ENCODE results near the gene SYNGAP1.
"Not testable (repeated sequence)": the region's sequence is repeated elsewhere in the genome, so short reads cannot be mapped to it uniquely, and the experiment has no call there.

The SYNGAP1 gene

DNA sequence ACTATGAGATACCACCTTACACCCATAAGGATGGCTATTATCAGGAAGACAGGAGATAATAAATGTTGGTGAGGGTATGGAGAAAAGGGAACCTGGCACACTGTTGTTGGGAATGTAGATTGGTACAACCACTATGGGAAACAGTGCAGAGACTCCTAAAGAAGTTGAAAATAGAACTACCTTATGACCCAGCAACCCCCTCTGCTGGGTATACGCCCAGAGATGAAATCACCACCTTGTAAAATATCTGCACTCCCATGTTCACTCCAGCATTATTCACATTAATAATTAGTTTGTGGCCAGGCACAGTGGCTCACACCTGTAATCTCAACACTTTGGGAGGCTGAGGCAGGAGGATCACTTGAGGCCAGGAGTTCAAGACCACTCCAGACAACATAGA is 61.3 kb downstream of the SYNGAP1 start:
- Histone ChIP-seq H3K9ac (ENCODE audit: low read depth, low read length) (no peak overlapping the region), H3K36me3 (ENCODE audit: insufficient read depth, low read length) (no peaks in the 10 kb centered on the region), H3K4me1 (ENCODE audit: insufficient read depth, low read length) (no peaks in the 10 kb centered on the region), H3K9me3 (ENCODE audit: control insufficient read depth, insufficient read depth, low read length) (no peaks in the 10 kb centered on the region)

DNA sequence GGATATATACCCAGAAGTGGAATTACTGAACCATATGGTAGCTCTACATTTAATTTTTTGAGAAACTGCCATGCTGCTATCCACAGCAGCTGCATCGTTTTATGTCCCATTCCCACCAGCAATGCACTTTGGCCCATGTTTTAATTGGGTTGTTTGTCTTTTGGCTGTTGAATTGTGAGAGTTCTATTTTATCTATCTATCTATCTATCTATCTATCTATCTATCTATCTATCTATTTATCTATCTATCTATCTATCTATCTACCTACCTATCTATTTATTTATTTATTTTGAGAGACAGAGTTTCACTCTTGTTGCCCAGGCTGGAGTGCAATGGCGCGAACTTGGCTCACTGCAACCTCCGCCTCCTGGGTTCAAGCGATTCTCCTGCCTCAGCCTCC is 62.8 kb downstream of the SYNGAP1 start:
- H3K36me3 ChIP-seq (ENCODE audit: insufficient read depth, low read length); H3K9me3 ChIP-seq (ENCODE audit: control insufficient read depth, insufficient read depth, low read length); H3K9ac ChIP-seq (ENCODE audit: low read depth, low read length); H3K4me1 ChIP-seq (ENCODE audit: insufficient read depth, low read length): not testable (repeated sequence)

DNA sequence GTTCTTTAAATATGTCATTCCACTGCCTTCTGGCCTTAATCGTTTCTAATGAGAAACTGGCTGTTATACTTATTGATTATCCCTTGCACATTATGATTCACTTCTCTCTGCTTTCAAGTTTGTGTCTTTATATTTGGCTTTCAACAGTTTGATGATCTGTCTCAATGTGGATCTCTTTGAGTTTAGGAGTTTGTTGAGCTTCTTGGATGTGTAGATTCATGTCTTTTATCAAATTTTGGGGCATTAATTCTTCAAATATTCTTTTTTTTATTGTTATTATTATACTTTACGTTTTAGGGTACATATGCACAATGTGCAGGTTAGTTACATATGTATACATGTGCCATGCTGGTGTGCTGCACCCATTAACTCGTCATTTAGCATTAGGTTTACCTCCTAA is 63.8 kb downstream of the SYNGAP1 start:
- no peak overlapping the region for H3K9ac ChIP-seq (ENCODE audit: low read depth, low read length)
- H3K9me3 ChIP-seq (ENCODE audit: control insufficient read depth, insufficient read depth, low read length): no peaks in the 10 kb centered on the region
- H3K36me3 ChIP-seq (ENCODE audit: insufficient read depth, low read length): no peaks in the 10 kb centered on the region
- H3K4me1 ChIP-seq (ENCODE audit: insufficient read depth, low read length): no peaks in the 10 kb centered on the region

DNA sequence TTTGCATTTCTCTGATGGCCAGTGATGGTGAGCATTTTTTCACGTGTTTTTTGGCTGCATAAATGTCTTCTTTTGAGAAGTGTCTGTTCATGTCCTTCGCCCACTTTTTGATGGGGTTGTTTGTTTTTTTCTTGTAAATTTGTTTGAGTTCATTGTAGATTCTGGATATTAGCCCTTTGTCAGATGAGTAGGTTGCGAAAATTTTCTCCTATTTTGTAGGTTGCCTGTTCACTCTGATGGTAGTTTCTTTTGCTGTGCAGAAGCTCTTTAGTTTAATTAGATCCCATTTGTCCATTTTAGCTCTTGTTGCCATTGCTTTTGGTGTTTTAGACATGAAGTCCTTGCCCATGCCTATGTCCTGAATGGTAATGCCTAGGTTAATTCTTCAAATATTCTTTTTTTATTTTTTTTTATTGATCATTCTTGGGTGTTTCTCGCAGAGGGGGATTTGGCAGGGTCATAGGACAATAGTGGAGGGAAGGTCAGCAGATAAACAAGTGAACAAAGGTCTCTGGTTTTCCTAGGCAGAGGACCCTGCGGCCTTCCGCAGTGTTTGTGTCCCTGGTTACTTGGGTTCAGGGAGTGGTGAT is 64.9 kb downstream of the SYNGAP1 start:
- H3K4me1 ChIP-seq (ENCODE audit: insufficient read depth, low read length); H3K9me3 ChIP-seq (ENCODE audit: control insufficient read depth, insufficient read depth, low read length); H3K36me3 ChIP-seq (ENCODE audit: insufficient read depth, low read length); H3K9ac ChIP-seq (ENCODE audit: low read depth, low read length): not testable (repeated sequence)

DNA sequence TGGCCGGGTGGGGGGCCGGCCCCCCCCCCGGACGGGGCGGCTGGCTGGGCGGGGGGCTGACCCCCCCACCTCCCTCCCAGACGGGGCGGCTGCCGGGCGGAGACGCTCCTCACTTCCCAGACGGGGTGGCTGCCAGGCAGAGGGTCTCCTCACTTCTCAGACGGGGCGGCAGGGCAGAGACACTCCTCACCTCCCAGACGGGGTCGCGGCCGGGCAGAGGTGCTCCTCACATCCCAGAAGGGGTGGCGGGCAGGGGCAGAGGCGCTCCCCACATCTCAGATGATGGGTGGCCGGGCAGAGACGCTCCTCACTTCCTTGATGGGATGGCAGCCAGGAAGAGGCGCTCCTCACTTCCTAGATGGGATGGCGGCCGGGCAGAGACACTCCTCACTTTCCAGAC is 65.8 kb downstream of the SYNGAP1 start:
- not testable (repeated sequence) for H3K9me3 ChIP-seq (ENCODE audit: control insufficient read depth, insufficient read depth, low read length); H3K9ac ChIP-seq (ENCODE audit: low read depth, low read length); H3K36me3 ChIP-seq (ENCODE audit: insufficient read depth, low read length)

DNA sequence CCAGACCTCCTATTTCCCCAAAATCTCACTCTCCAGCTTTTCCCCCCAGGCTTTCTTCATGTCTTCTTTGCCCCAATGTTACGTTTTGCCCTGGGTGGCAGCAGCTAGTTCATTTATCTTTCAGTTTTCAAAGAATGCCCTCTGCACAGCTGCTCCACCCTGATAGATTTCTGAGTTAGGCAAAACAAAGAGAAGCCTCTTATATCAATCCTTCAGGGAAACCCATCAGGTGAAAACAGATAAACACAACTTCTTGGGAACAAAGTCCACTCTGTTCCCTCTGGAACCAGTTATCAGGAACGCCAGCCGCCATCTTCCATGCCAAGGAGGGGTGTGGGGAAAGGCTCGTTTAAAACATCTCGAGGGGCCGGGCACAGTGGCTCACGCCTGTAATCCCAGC is 68.5 kb downstream of the SYNGAP1 start:
- Histone ChIP-seq H3K9me3 (ENCODE audit: control insufficient read depth, insufficient read depth, low read length) (no peaks in the 10 kb centered on the region), H3K9ac (ENCODE audit: low read depth, low read length) (no peak overlapping the region), H3K36me3 (ENCODE audit: insufficient read depth, low read length) (no peaks in the 10 kb centered on the region), H3K4me1 (ENCODE audit: insufficient read depth, low read length) (no peaks in the 10 kb centered on the region)

More for the DNA sequence above, 65.8 kb downstream of the SYNGAP1 start:
- H3K4me1 ChIP-seq (ENCODE audit: insufficient read depth, low read length): not testable (repeated sequence)

DNA sequence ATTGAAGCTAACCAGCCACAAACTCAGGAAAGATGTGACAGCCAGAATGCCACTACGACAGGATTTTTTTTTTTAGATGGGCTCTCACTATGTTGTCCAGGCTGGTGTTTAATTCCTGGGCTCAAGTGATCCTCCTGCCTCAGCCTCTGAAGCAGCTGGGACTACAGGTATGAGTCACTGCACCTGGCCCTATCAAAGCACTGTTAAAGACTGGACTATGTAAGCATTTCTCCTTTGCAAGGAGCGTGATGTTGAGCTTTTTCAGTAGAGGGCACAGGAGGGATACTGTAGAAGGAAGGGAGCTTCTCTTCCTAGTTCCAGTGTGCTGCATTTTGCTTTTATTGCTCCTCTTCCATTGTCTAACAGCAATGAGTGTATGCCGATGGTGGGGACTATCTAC is 70.3 kb downstream of the SYNGAP1 start:
- Histone ChIP-seq H3K9ac (ENCODE audit: low read depth, low read length) (no peak overlapping the region), H3K36me3 (ENCODE audit: insufficient read depth, low read length) (no peaks in the 10 kb centered on the region), H3K4me1 (ENCODE audit: insufficient read depth, low read length) (no peaks in the 10 kb centered on the region), H3K9me3 (ENCODE audit: control insufficient read depth, insufficient read depth, low read length) (no peaks in the 10 kb centered on the region)

DNA sequence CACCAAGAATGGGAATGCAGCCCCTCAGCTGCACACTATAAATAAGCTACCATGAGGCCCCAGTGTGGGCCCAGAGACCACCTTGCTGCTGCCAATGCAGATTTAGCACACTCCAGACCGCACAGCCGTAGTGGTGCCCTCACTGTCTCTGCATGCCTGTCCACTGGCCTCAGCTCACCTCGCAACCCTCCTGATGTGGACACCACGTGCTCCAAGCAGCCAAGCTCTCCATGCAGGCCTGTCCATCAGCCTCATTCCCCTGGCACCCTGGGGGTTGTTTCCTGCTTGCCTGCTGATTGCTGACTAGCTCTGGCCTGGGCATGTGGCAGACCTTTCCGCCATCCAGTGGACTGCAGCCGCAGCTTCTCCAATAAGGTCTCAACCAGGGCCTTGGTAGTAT is 70.8 kb downstream of the SYNGAP1 start:
- Histone ChIP-seq H3K4me1 (ENCODE audit: insufficient read depth, low read length) (no peaks in the 10 kb centered on the region), H3K9me3 (ENCODE audit: control insufficient read depth, insufficient read depth, low read length) (no peaks in the 10 kb centered on the region), H3K9ac (ENCODE audit: low read depth, low read length) (no peak overlapping the region), H3K36me3 (ENCODE audit: insufficient read depth, low read length) (no peaks in the 10 kb centered on the region)

DNA sequence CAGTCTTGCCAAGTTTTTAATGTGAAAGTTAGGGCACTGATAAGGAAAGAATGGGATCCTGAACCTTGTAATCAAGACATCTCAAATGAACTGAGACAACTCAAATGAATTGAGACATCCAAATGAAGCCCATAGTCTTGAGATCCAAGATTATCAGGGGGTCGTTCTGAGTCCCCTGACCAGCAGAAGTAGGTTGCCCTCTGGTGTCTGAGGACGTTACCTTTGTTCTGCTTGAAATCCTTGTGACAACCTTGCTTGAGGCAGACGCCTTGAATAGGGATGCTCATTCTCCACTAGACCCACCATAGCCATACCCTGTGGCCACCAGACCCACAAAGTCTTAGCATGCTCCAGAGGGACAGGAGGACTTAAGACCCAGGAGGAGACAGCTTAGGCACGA is 72.2 kb downstream of the SYNGAP1 start:
- no peaks in the 10 kb centered on the region for H3K9me3 ChIP-seq (ENCODE audit: control insufficient read depth, insufficient read depth, low read length)
- no peaks in the 10 kb centered on the region for H3K4me1 ChIP-seq (ENCODE audit: insufficient read depth, low read length)
- no peak overlapping the region for H3K9ac ChIP-seq (ENCODE audit: low read depth, low read length)

DNA sequence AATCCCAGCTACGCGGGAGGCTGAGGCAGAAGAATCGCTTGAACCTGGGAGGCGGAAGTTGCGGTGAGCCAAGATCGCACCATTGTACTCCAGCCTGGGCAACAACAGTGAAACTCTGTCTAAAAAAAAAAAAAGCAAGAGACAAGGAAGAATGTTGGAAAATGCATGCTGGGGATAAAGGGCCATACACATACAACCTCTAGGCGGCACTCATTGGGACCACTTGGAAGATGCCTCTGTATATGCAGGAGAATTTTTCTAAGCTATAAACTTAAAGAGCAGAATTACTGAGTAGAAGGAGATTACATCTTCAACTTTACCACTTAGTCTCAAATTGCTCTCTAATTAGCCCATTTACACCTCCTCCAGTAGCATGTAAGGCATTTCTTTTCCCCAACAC is 77.3 kb downstream of the SYNGAP1 start:
- H3K36me3 ChIP-seq (ENCODE audit: insufficient read depth, low read length): no peaks in the 10 kb centered on the region
- H3K9ac ChIP-seq (ENCODE audit: low read depth, low read length): no peak overlapping the region
- no peaks in the 10 kb centered on the region for H3K4me1 ChIP-seq (ENCODE audit: insufficient read depth, low read length)
- no peaks in the 10 kb centered on the region for H3K9me3 ChIP-seq (ENCODE audit: control insufficient read depth, insufficient read depth, low read length)

More for the DNA sequence above, 72.2 kb downstream of the SYNGAP1 start:
- H3K36me3 ChIP-seq (ENCODE audit: insufficient read depth, low read length): no peaks in the 10 kb centered on the region

DNA sequence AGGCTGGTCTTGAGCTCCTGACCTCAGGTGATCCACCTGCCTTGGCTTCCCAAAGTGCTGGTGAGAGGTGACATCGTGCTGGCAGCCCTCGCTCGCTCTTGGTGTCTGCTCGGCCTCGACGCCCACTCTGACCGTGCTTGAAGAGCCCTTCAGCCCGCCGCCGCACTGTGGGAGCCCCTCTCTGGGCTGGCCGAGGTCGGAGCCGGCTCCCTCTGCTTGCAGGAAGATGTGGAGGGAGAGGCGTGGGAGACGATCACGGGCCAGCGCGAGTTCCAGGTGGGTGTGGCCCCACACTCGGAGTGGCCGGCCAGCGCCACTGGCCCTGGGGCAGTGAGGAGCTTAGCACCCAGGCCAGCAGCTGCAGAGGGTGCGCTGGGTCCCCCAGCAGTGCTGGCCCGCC is 82.6 kb downstream of the SYNGAP1 start:
- Histone ChIP-seq H3K9me3 (ENCODE audit: control insufficient read depth, insufficient read depth, low read length) (no peaks in the 10 kb centered on the region; the same call in 1 of the 2 replicates), H3K36me3 (ENCODE audit: insufficient read depth, low read length) (no peaks in the 10 kb centered on the region), H3K4me1 (ENCODE audit: insufficient read depth, low read length) (no peaks in the 10 kb centered on the region), H3K9ac (ENCODE audit: low read depth, low read length) (no peak overlapping the region)

DNA sequence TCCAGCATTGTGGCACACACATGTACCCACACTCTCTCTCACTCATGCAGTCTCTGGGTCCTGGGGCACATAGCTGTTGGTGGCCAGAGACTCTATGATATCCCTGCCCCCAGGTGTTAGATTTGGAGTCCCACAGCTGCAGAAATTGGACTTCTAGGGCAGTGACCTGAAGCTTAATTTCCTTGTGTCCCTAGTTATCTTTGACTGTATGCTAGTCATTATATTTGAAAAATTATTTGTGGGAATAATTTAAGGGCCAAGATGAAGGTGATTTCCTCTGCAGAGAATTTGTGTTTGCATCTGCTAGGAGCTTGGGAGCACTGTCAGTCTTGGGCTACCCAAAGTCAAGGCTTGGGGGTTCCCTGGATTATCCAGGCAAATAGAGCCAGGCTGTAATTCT is 84.6 kb downstream of the SYNGAP1 start:
- Histone ChIP-seq H3K9me3 (ENCODE audit: control insufficient read depth, insufficient read depth, low read length) (no peaks in the 10 kb centered on the region; the same call in 1 of the 2 replicates), H3K4me1 (ENCODE audit: insufficient read depth, low read length) (no peaks in the 10 kb centered on the region), H3K36me3 (ENCODE audit: insufficient read depth, low read length) (no peaks in the 10 kb centered on the region), H3K9ac (ENCODE audit: low read depth, low read length) (no peak overlapping the region)
